GM12892 (cell line): ENCODE data around the gene ERICH4.

ENCODE experiments used
- POLR2A ChIP-seq: IDR thresholded peaks from 2 replicates; pipeline ENCODE4 v1.6.1; 2011; ENCODE audit warnings: low read depth, low read length, control low read depth
- POLR2AphosphoS5 ChIP-seq: IDR thresholded peaks from 2 replicates; pipeline ENCODE4 v1.6.1; 2011; ENCODE audit warnings: low read depth, low read length, control low read depth

GRCh38 chr19:41415154-41415571 lies 27.8 kb upstream of the ERICH4 start:
- no peak for TF ChIP-seq POLR2A
- no peak for TF ChIP-seq POLR2AphosphoS5
